Occipital lobe (tissue), 2 donors: Measurements from ENCODE around the gene CRISPLD2. TPM values are rescaled to one million over a fixed set of nuclear protein-coding genes. Genes with fewer than 3 reads are reported as not detected.
"Not testable (repeated sequence)": the region's sequence is repeated elsewhere in the genome, so short reads cannot be mapped to it uniquely, and the experiment has no call there.

Experiments
- DNase-seq: peaks from one replicate; lab custom pipeline; 2025; lab: John Stamatoyannopoulos, UW
- total RNA-seq: library from RNA; depleted of rRNA; stranded (reverse); fragments of >200 nt; gene quantifications from one replicate; pipeline ENCODE4 v1.2.3, GENCODE V29; 2014

The CRISPLD2 gene
- total RNA-seq, 1 donor from 2014 or later, result 2.7 TPM

DNA sequence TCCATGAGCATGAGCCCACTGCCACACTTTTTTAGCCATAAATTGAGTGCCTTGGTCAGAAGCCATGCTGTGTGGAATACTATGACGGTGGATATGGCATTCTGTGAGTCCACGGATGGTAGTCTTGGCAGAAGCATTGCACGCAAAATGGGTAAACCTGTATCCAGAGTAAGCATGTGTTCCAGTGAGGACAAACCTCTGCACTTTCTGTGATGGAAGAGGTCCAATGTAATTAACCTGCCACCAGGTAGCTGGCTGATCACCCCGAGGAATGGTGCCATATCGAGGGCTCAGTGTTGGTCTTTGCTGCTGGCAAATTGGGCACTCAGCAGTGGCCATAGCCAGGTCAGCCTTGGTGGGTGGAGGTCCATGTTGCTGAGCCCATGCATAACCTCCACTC, 37.0 kb downstream of the CRISPLD2 start:
- DNase-seq, result not testable (repeated sequence)

DNA sequence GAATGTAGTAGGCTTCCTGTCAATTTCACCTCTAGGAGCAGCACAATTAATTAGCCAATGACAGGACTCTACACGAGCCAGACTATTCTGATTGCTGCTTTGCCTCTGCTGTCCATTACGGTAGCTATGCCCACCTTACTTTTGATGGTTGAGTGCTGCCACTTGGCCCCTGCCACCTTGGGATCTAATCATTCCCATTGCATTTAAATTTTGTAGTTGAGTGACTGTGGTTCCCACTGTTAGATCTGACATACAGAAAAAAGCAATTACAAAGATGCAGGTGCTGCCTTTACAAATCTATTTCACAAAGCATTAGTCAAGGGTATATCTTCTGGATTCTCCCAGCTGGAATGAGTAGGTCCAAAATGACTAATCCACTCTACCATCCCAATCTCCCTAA, 39.9 kb downstream of the CRISPLD2 start:
- DNase-seq, result no peak

DNA sequence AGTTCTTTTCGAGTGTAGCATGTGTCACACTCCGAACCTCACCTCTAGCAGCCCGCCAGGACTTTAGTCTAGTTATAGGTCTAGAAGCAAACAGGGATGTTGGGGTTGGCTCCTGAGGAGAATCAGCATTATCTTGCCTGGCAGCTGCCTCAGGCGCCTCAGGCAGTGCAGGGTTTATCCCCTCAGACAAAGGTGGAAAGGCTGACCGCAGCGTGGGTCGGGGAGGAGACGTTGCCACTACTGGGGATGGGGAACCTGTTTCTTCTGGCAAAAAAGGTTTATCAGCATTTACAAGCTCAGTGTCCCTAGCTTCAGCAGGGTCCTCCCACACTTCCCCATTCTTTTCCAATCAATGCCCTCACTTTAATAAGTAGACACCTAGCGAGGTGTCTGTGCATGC, 40.6 kb downstream of the CRISPLD2 start:
- no peak for DNase-seq

DNA sequence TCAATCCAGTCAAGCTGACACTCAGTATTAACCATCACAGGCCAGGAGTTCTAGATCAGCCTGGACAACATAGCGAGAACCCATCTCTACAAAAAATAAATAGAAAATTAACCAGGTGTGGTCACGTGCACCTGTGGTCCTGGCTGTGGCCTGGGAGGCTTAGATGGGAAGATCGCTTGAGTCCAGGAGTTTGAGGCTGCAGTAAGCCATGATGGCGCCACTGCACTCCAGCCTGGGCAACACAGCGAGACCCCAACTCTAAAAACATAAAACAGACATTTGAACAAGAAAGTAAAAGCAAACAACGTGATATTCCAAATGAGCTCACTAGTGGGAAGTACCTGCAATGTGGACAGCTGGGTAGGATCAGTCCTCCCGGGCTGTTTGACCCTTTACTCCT, 41.9 kb downstream of the CRISPLD2 start:
- DNase-seq, result no peak

DNA sequence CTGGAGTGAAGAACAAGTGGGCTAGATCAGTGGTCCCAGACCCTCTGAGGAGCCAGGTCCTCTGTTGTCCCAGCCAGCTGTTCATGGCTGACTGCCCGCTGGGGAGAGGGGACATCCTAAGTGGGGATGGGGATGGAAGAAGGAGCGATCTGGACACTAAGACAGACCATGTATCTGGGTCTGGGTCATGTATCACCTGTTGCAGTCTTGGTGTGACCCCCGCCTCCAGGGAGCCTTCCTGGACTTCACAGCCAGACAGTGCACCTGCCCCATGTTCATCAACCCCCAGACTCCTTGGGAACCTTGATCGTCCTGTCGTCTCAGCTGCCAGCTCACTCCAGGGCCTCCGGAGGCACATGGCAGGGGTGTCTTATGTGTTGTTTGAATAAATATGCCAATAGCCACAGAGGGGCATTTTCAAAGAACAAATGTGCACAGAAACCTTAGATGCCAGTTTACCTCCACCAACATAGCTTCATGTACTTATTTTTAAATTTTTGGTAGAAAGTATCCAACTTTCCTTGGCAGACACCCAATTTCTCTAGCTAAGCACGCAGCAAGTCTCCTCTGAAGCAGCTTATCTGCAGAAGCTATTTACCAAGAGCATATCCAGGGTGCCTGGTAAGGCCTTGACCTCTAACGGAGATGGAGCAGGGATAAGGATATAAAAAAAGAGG, 43.2 kb downstream of the CRISPLD2 start:
- no peak for DNase-seq

DNA sequence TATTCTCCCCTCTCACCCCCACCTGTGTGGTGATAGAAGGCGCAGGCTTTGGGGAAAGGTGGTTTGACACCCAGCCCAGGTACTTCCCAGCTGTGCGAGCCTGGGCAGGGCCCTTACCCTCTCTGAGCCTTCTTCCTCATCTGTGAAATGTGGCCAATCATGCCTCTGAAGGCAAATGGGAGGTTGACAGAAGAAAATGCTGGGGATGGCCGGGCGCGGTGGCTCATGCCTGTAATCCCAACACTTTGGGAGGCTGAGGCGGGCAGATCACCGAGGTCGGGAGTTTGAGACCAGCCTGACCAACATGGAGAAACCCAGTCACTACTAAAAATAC, 43.7 kb downstream of the CRISPLD2 start:
- no peak for DNase-seq

DNA sequence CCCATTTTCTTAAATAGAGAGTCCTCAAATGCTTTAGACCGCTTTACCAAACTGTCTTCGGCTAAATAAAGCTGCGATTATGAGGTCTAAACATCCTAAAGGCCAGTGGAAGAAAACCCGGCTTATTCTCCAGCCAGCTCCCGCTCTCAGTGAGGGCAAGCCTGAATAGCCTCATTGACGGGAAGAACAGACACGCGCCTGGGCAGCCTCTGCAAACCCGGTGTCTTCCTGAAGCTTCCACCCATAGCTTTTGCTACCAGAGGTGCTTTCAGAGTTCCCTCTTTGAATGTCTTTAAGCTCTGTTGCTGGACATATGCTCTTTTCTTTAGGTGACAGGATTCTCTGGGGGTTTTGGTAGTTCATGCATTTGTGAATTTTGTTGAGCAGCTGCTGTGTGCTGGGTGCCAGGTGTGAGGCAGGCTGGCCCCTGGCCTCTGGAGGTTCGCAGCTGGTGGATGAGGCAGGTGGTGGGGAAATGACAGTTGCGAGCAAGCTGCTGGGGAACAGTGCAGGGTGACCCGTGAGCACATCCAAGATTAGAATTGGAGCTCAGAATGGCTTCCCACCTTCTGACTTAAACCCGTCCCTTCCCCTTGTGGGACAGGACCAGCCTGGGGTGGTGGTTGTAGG, 44.7 kb downstream of the CRISPLD2 start:
- no peak for DNase-seq

DNA sequence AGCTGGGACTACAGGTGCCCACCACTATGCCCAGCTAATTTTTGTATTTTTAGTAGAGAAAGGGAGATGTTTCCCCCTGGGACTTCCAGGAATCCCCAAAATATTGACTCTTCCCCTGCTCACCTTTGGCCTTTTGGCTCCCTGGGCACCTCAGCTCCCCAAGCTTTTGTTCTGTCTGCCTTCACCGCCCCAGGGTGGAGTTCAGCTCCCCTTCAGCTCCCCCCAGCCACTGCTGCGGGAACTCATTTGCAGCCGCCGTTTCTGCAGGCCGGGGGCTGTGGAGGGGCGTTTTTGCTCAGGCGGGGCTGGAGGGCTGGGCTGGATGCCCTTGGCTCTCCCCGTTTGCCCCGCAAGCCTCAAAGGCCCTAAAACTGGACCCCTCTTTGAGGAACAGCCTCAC, 47.9 kb downstream of the CRISPLD2 start:
- DNase-seq, result no peak

DNA sequence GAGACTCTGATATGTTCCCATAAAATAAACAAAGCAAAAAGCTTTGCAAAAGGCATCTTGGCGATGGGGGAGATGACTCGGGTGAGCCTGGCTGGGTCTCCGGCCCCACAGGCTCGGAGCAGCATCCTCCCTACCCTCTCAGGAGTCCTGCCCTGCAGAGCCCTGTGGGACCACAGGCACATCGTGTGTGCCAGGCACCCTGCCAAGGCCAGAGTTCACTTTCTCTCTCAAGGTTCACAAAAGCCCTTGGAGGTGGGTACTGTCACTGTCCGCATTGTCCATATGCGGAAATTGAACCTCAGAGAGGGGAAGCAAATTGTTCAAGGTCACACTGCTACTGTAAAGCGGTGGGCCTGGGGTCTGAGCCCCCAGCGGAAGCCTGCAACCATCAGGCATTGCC, 48.5 kb downstream of the CRISPLD2 start:
- DNase-seq, result no peak

DNA sequence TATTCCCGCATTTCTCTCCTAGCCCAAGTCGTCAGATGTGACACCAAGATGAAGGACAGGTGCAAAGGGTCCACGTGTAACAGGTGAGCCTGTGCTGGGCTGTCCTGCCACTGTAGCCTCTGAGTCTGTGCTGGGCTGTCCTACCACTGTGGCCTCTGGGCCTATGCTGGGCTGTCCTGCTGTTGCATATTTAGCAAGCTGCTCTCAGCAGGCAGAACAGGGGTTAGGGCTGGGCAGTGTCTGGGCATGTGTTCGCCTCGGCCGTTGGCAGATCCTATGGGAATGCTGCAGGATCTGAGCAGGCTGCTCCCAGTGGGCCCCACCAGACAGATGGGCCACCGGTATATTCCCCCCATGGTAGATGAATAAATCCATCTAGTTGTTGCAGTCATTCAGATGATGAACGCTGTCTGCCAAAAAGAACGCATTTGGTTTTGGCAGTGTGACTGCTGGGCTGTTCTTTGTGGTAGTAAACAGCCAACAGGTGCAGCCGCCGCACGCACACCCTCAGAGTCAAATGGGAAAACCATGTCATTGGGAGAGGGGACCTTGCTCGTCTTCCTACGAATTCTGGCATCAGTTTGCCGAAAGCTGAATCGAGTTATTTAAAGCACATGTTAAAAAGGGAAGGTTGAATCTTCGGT, 49.2 kb downstream of the CRISPLD2 start:
- DNase-seq, result no peak

DNA sequence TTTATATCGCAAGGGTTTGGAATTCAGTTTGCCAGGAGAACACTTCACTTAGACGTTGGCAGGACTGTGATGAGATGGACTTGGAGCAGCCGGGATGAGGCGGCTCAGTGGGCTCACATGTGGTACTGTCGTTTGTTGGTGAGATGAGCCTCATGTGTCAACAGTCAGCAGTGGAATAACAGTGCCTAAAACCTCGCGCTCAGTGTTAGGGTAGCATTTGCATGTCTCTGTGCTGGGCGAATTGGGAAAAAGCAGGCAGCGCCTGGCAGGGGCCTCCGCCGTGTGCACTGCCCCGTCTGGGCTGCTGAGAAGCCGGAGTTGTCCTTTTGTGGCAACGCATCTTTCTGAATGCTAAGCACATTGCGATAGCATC, 49.7 kb downstream of the CRISPLD2 start:
- DNase-seq, result no peak

DNA sequence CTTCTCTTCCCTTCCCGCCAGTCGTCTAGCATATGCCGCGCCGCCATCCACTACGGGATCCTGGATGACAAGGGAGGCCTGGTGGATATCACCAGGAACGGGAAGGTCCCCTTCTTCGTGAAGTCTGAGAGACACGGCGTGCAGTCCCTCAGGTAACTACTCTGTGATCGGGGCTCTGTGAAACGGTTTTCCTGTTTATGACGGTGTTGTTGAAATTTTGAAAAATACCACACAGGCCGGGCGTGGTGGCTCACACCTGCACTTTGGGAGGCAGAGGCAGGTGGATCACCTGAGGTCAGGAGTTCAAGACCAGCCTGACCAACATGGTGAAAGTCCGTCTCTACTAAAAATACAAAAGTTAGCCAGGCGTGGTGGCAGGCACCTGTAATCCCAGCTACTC, 53.2 kb downstream of the CRISPLD2 start:
- not testable (repeated sequence) for DNase-seq

DNA sequence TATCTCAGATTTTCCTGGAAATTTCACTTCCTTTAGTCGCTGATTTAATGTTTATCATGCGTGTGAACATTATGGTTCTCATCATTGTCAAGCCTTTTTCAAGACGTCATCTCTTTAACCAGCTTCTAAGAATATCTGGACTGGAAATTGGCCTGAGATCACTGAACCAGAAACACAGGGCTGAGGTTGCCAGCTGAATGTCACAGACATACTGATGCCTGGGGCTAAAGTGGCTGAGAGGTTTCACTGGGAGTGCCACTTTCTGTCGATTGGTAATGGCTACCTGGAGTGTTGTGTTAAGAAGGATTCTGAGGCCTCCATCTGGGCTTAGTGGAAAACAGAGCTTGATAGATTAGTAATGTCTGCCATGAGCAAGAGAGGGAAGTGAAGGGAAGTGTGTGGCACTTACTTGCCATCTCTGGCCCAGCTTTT, 54.2 kb downstream of the CRISPLD2 start:
- no peak for DNase-seq

DNA sequence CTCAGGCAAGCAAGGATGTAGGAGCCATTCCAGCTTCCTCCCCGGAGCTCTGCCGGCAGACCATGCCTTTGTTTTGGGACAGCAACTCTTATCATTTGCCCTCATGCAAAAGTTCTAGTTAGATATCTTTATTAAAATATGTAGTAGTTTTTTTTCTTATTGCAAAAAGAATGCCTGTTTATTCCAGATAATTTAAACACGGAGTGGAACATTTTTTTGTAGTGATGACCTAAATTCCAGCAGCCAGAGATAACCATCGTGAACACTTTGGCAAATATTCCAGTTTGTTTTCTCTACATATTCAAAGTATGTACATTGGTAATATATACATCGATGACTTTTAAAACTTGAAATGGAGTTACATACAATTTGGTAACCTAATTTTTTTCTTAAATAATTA, 54.8 kb downstream of the CRISPLD2 start:
- DNase-seq, result no peak

DNA sequence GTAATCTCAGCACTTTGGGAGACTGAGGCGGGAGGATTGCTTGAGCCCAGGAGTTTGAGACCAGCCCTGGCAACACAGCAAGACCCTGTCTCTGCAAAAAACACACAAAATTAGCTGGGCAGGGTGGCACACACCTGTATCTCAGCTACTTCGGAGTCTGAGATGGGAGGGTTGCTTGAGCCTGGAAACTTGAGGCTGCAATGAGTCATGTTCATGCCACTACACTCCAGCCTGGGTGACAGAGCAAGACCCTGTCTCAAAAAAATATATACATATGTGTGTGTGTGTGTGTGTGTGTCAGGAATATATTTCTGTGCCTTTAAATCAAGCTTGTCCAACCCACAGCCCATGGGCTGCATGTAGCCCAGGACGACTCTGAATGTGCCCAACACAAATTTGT, 55.2 kb downstream of the CRISPLD2 start:
- no peak for DNase-seq

DNA sequence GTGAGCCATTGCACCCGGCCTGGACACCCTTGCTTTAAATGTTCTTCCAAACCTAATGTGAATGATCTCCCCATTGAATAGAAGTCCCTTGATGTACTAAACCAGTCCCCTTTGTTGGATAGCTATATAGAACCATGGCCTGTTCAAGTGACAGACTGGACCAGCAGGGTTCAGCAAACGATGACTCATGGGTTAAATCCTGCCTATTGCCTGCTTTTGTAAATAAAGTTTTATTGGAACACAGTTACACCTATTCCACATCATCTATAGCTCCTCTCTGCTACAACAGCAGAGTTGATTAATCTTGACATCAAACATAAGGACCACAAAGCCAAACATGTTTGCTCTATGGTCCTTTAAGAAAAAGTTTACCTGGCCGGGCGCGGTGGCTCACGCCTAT, 56.1 kb downstream of the CRISPLD2 start:
- DNase-seq, result no peak

DNA sequence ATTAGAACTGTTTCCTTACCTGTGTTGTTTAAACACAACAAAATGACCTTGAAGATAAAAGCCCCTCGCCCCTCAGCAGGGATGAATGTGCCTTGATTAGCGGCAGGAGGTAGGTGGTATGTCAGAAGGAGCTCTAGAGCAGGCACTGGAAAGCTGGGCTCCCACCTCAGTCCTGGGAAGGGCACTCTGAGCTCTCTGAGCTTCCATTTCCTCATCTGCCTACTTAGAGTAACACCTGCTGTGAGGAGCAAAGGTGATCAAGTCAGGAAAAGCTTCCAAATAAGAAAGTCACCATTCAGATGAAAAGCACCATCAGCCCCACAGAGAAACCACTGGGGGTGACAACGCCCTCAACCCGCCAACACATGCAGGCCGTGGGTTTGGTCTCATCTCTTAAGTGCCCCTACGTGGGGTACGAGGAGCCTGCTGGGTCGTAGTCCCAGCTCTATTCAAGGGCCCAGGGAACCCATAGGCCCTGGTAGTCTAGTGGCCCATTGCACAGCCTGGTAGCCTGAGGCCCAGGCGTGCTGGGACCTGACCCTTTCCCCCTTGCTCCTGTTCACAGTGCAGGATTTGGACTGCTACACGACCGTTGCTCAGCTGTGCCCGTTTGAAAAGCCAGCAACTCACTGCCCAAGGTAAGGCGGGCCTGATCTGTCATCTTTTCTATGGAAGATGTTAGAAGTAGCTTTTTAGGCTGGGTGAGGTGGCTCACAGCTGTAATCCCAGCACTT, 57.3 kb downstream of the CRISPLD2 start:
- no peak for DNase-seq

DNA sequence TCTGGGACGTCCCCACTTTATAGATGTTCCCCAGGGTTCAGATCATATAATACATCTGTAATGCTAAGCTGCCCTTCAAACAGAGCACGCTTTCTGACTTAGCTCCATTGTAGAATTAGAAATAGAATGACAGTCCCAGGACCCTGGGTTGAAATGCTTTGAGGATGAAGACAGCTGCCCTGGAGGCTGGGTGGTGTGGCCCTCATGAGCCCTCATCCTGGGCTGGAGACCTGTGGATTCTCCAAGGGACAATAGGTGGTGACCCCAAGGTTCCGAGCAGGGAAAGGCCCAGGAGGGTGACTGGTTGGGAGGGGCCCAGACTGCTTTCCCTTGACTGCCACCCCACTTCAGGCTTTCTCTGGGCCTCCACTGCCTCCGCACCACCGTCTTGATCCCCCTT, 59.0 kb downstream of the CRISPLD2 start:
- DNase-seq, result no peak

DNA sequence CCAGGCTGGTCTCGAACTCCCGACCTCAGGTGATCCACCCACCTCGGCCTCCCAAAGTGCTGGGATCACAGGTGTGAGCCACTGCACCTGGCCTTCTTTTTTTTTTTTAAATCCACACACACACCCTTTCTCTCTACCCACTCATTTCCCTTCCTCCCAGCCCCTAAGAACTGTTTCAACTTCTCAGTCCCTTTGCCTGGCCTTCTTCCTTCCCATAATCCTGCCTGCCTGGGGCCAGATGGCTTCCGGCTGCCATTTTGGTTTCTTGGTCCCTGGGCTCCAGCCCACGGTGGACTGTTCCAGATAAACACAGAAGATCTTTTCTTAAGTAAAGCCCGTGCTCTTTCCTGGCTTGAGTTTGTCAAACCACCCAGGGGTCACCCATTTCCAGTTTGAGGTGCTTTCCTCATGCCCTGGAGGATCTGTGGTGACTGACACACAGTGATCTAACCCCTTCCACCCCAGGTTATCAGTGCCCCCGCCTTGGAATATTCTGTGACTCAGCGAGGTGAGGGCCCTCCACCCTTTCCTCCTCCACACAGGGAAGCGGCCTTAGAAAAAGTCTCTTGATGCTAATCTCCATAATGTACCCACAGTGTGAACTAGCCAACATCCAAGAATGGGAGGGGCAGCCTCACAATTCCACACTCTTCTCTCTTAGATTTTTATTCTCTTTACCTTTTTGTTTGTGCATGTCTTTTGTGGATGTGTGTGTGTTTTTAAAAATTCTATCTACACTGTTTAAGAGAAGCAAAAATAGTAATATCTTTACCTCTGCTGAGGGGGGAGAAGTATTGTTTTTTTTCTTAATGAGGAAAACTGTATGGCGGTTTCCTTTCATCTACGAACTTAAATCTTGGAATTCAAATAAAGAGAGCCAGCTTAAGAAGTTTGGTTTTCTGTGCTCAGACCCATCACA, 60.0 kb downstream of the CRISPLD2 start:
- DNase-seq, result no peak

DNA sequence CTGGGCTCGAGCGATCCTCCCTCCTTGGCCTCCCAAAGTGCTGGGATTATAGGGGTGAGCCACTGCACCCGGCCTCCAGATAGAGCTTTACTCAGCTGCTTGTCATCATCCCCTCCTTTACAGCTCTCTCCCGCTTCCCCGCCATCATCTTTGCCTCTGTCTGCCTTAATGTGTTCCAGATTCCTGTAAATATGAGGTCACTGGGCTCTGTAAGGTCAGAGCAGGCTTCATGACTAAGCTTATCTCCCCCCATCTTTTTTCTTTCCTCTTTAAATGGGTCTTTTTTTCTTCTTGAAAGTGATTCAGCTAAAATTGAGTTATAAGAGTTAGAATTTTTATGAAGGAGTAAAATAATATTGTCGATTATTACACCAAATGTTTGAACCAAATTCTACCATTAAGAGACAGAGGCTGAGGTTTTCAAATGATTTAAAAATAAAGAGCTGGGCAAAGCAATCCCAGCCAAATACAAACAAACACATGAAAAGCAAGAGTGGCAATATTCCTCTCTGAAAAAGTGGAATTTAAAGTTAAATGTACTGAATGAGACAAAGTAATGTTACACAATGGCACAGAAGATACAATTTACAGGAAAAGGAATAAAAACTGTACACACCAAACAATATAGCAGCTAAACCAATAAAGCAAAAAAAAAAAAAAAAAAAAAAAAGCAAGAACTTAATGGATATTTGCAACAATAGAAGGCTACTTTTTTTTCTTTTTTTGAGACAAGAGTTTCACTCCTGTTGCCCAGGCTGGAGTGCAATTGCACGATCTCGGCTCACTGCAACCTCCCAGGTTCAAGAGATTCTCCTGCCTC, 62.1 kb downstream of the CRISPLD2 start:
- no peak for DNase-seq

DNA sequence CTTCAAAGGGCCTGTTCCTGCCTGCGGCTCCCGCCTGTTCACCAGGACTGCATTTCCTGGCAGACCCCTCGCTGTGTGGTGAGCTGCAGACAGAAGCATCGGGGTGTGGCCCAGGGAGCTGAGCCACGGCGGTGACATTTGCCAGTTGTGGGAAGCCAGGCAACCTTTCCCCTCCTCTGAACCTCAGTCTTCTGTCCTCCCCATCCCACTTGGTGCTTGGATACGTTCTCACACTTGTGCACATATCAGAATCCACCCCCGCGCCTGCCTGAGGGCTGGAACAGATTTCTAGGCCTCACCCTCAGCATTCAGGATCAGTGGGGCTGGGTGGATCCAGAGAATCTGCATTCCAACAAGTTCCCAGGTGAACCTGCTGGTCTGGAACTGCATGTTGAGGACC, 63.5 kb downstream of the CRISPLD2 start:
- no peak for DNase-seq
